ENCODE measurements around the gene SETBP1.

The SETBP1 gene

GRCh38 chr18:44679914-44680272 lies 795 bp upstream of the SETBP1 start:
- DNase-seq: peak; percentile 59

- DNase-seq: no peak
Observed at GRCh38 chr18:44681076-44681970, 635 bp downstream of the SETBP1 start.

GRCh38 chr18:44682201-44682870 lies 1.6 kb downstream of the SETBP1 start:
- DNase-seq: no peak

- peak; percentile 72 for DNase-seq
Observed at GRCh38 chr18:44682871-44683221, 2.2 kb downstream of the SETBP1 start.

- DNase-seq: no peak
Observed at GRCh38 chr18:44683556-44683955, 2.9 kb downstream of the SETBP1 start.

- DNase-seq: no peak
Observed at GRCh38 chr18:44685296-44685695, 4.6 kb downstream of the SETBP1 start.

GRCh38 chr18:44686156-44686555 lies 5.5 kb downstream of the SETBP1 start:
- DNase-seq: no peak

GRCh38 chr18:44687421-44687820 lies 6.7 kb downstream of the SETBP1 start:
- no peak for DNase-seq

GRCh38 chr18:44689736-44690135 lies 9.0 kb downstream of the SETBP1 start:
- no peak for DNase-seq

- no peak for DNase-seq
Observed at GRCh38 chr18:44691148-44691925, 10.6 kb downstream of the SETBP1 start.

- DNase-seq: no peak
Observed at GRCh38 chr18:44693030-44693784, 12.5 kb downstream of the SETBP1 start.

GRCh38 chr18:44695503-44695902 lies 14.8 kb downstream of the SETBP1 start:
- no peak for DNase-seq

GRCh38 chr18:44696892-44697291 lies 16.2 kb downstream of the SETBP1 start:
- DNase-seq: no peak

GRCh38 chr18:44697315-44697714 lies 16.6 kb downstream of the SETBP1 start:
- DNase-seq: no peak

GRCh38 chr18:44698518-44698917 lies 17.8 kb downstream of the SETBP1 start:
- DNase-seq: no peak

- DNase-seq: no peak
Observed at GRCh38 chr18:44699572-44700261, 19.0 kb downstream of the SETBP1 start.

- no peak for DNase-seq
Observed at GRCh38 chr18:44700652-44701051, 20.0 kb downstream of the SETBP1 start.

- no peak for DNase-seq
Observed at GRCh38 chr18:44701227-44701626, 20.5 kb downstream of the SETBP1 start.

- DNase-seq: no peak
Observed at GRCh38 chr18:44702594-44702993, 21.9 kb downstream of the SETBP1 start.

- DNase-seq: no peak
Observed at GRCh38 chr18:44704135-44704789, 23.6 kb downstream of the SETBP1 start.

GRCh38 chr18:44705075-44705675 lies 24.5 kb downstream of the SETBP1 start:
- DNase-seq: no peak
